Neuronal stem cell (in vitro differentiated cells): ENCODE measurements around the gene SH3D19.
A peak's percentile ranks its signal among the peaks of the same experiment; 100 is the strongest.
"Not testable (repeated sequence)": the region's sequence is repeated elsewhere in the genome, so short reads cannot be mapped to it uniquely, and the experiment has no call there.

Experiments used
- DNase-seq: peaks from one replicate; pipeline ENCODE4 v3.0.0-alpha.2; 2013; ENCODE audit warnings: low spot score
- H2AFZ ChIP-seq: one replicate; pipeline ENCODE4 v1.6.1; 2013; ENCODE audit warnings: mild to moderate bottlenecking, low read length, inconsistent platforms
- H2AK5ac ChIP-seq: 2 replicates; pipeline ENCODE4 v1.6.1; 2013; ENCODE audit warnings: low read depth, mild to moderate bottlenecking, inconsistent platforms, low read length, moderate library complexity, mixed read lengths
- H2BK120ac ChIP-seq: 2 replicates; pipeline ENCODE4 v1.6.1; 2013; ENCODE audit warnings: low read depth, mild to moderate bottlenecking, inconsistent platforms, low read length, moderate library complexity, mixed read lengths
- H2BK12ac ChIP-seq: one replicate; pipeline ENCODE4 v1.6.1; 2013; ENCODE audit warnings: low read length, inconsistent platforms
- H2BK15ac ChIP-seq: 2 replicates; pipeline ENCODE4 v1.6.1; 2013; ENCODE audit warnings: mild to moderate bottlenecking, low read length, inconsistent platforms, mixed read lengths
- H2BK5ac ChIP-seq: one replicate; pipeline ENCODE4 v1.6.1; 2013; ENCODE audit warnings: inconsistent platforms, mild to moderate bottlenecking, low read length, moderate library complexity
- H3K14ac ChIP-seq: one replicate; pipeline ENCODE4 v1.6.1; 2013; ENCODE audit warnings: low read length, inconsistent platforms
- H3K18ac ChIP-seq: 2 replicates; pipeline ENCODE4 v1.6.1; 2013; ENCODE audit warnings: low read length, inconsistent platforms
- H3K23ac ChIP-seq: 2 replicates; pipeline ENCODE4 v1.6.1; 2013; ENCODE audit warnings: low read depth, mild to moderate bottlenecking, mixed read lengths, low read length, inconsistent platforms; ENCODE audit not compliant: poor library complexity
- H3K27ac ChIP-seq: replicated peaks from 3 replicates; pipeline ENCODE4 v1.5.1; 2013; ENCODE audit warnings: low read length, inconsistent platforms
- H3K27me3 ChIP-seq, 3 experiments: 2 replicates each; pipeline ENCODE4 v1.6.1; 2013; ENCODE audit warnings: low read length in 3 of 3, mild to moderate bottlenecking in 2 of 3, inconsistent platforms in 1 of 3, low read depth in 1 of 3, mixed read lengths in 1 of 3, moderate library complexity in 1 of 3; ENCODE audit not compliant: control insufficient read depth in 3 of 3, insufficient read depth in 3 of 3
- H3K36me3 ChIP-seq, 2 donors: replicated peaks in 1 of 2; 2 replicates each; pipeline ENCODE4 v1.6.1; 2013; ENCODE audit warnings: low read length in 2 of 2; ENCODE audit not compliant: control insufficient read depth in 2 of 2, insufficient read depth in 2 of 2
- H3K4ac ChIP-seq: 2 replicates; pipeline ENCODE4 v1.6.1; 2013; ENCODE audit warnings: inconsistent platforms, mild to moderate bottlenecking, low read length, moderate library complexity
- H3K4me1 ChIP-seq, 2 donors: 1 replicate in 1 of 2; 2 replicates in 1 of 2; pipeline ENCODE4 v1.6.1; 2013; ENCODE audit warnings: low read length in 2 of 2, low read depth in 1 of 2; ENCODE audit not compliant: control insufficient read depth in 2 of 2, insufficient read depth in 1 of 2
- H3K4me2 ChIP-seq: one replicate; pipeline ENCODE4 v1.6.1; 2013; ENCODE audit warnings: mild to moderate bottlenecking, low read length, inconsistent platforms; ENCODE audit not compliant: insufficient read depth, poor library complexity, severe bottlenecking
- H3K4me3 ChIP-seq, 2 donors: 2 replicates each; pipeline ENCODE4 v1.5.1; 2013; ENCODE audit warnings: low read length in 2 of 2, mild to moderate bottlenecking in 2 of 2, inconsistent platforms in 1 of 2, moderate library complexity in 1 of 2
- H3K79me1 ChIP-seq: one replicate; pipeline ENCODE4 v1.6.1; 2013; ENCODE audit warnings: low read depth, mild to moderate bottlenecking, inconsistent platforms, low read length, moderate library complexity
- H3K9ac ChIP-seq: one replicate; pipeline ENCODE4 v1.6.1; 2013; ENCODE audit warnings: mild to moderate bottlenecking, low read depth, low read length, inconsistent platforms; ENCODE audit not compliant: poor library complexity
- H3K9me3 ChIP-seq, 2 donors: replicated peaks in 1 of 2; 2 replicates each; pipeline versions ENCODE3 to v1.6.1; 2013; ENCODE audit warnings: low read length in 2 of 2, mild to moderate bottlenecking in 2 of 2, inconsistent platforms in 1 of 2, low read depth in 1 of 2, mixed read lengths in 1 of 2, moderate library complexity in 1 of 2; ENCODE audit not compliant: control insufficient read depth in 2 of 2, insufficient read depth in 1 of 2
- H4K8ac ChIP-seq: one replicate; pipeline ENCODE4 v1.6.1; 2013; ENCODE audit warnings: low read depth, mild to moderate bottlenecking, inconsistent platforms, low read length, moderate library complexity
- H4K91ac ChIP-seq: one replicate; pipeline ENCODE4 v1.6.1; 2013; ENCODE audit warnings: low read length, low read depth, mild to moderate bottlenecking, inconsistent platforms; ENCODE audit not compliant: poor library complexity
- WGBS, 2 donors: extraction: QIAGEN DNeasy Blood & Tissue Kit; methylation state at CpG; one replicate each; pipeline ENCODE4 v1.1.7; 2013; ENCODE audit warnings: missing lambda C conversion rate in 2 of 2, mixed read lengths in 1 of 2; ENCODE audit not compliant: insufficient read length in 2 of 2, insufficient replicate concordance in 1 of 2; ENCODE audit errors: extremely low coverage in 2 of 2; 5-methylcytosine and 5-hydroxymethylcytosine counted together

Gene SH3D19

GRCh38 chr4:151136048-151136447, 189.4 kb downstream of the SH3D19 start:
- H3K9ac ChIP-seq, H2BK5ac ChIP-seq, H3K4me2 ChIP-seq, H4K8ac ChIP-seq, H3K27ac ChIP-seq, H2BK120ac ChIP-seq, H3K9me3 ChIP-seq, H2BK12ac ChIP-seq, H3K27me3 ChIP-seq, H3K4ac ChIP-seq, H4K91ac ChIP-seq, H3K4me3 ChIP-seq, H3K4me1 ChIP-seq, H3K18ac ChIP-seq, H3K23ac ChIP-seq, DNase-seq, H2BK15ac ChIP-seq, H3K79me1 ChIP-seq, H2AK5ac ChIP-seq, H3K14ac ChIP-seq, H2AFZ ChIP-seq: not testable (repeated sequence)
- no CpG with 5 or more reads among the region's 3 CpGs for WGBS, 2 donors
- peaks cover 2 to 87% of the 10 kb centered on the region in 2 donors for H3K36me3 ChIP-seq

- Histone ChIP-seq H2BK12ac (no peak overlapping the region), H3K4ac (no peak overlapping the region), H3K14ac (no peak overlapping the region), H3K4me3 (no peak overlapping the region), H3K9me3 (no peaks in the 10 kb centered on the region), H3K79me1 (no peaks in the 10 kb centered on the region), H2BK120ac (no peak overlapping the region), H3K18ac (no peak overlapping the region), H3K27ac (no peak overlapping the region), H2BK15ac (no peak overlapping the region), H3K36me3 (peaks cover 0 to 92% of the 10 kb centered on the region in 2 donors), H3K23ac (no peak overlapping the region), H2BK5ac (no peak overlapping the region), H3K27me3 (no peaks in the 10 kb centered on the region), H3K9ac (no peak overlapping the region), H2AFZ (no peak overlapping the region), H3K4me1 (no peaks in the 10 kb centered on the region), H4K8ac (no peak overlapping the region), H2AK5ac (no peak overlapping the region), H3K4me2 (no peak overlapping the region), H4K91ac (no peak overlapping the region)
- no peak for DNase-seq
- WGBS, 2 donors, result no CpG with 5 or more reads among the region's 5 CpGs
These were observed 192.1 kb downstream of the SH3D19 start for GRCh38 chr4:151133311-151133710.

- Histone ChIP-seq H2AK5ac (no peak overlapping the region), H3K36me3 (peaks cover 1 to 87% of the 10 kb centered on the region in 2 donors), H3K4me2 (no peak overlapping the region), H2BK5ac (no peak overlapping the region), H3K9me3 (no peaks in the 10 kb centered on the region), H3K9ac (no peak overlapping the region), H3K23ac (no peak overlapping the region), H4K8ac (no peak overlapping the region), H3K4me3 (no peak overlapping the region), H3K4me1 (no peaks in the 10 kb centered on the region), H2AFZ (no peak overlapping the region), H3K27me3 (no peaks in the 10 kb centered on the region), H3K4ac (no peak overlapping the region), H2BK120ac (no peak overlapping the region), H2BK12ac (no peak overlapping the region), H3K79me1 (no peaks in the 10 kb centered on the region), H4K91ac (no peak overlapping the region), H3K18ac (no peak overlapping the region), H3K14ac (no peak overlapping the region), H3K27ac (no peak overlapping the region), H2BK15ac (no peak overlapping the region)
- no peak for DNase-seq
- WGBS, 2 donors, result no CpG with 5 or more reads among the region's 1 CpG
These were observed 195.6 kb downstream of the SH3D19 start for GRCh38 chr4:151129796-151130195.

GRCh38 chr4:151117371-151117962, 207.9 kb downstream of the SH3D19 start:
- no CpG with 5 or more reads among the region's 14 CpGs for WGBS, 2 donors
- no peaks in the 10 kb centered on the region for H3K4me1 ChIP-seq
- peak; percentile 63 for DNase-seq
- H3K4ac ChIP-seq, result no peak overlapping the region
- no peaks in the 10 kb centered on the region for H3K9me3 ChIP-seq
- no peaks in the 10 kb centered on the region for H3K27me3 ChIP-seq
- H4K91ac ChIP-seq, result no peak overlapping the region
- no peak overlapping the region for H3K14ac ChIP-seq
- no peak overlapping the region for H2BK12ac ChIP-seq
- no peak overlapping the region for H3K4me3 ChIP-seq
- no peak overlapping the region for H4K8ac ChIP-seq
- H2AFZ ChIP-seq, result no peak overlapping the region
- no peak overlapping the region for H3K9ac ChIP-seq
- H2BK15ac ChIP-seq, result no peak overlapping the region
- no peak overlapping the region for H3K18ac ChIP-seq
- H3K27ac ChIP-seq, result no peak overlapping the region
- H3K36me3 ChIP-seq, result peaks cover 0 to 67% of the 10 kb centered on the region in 2 donors
- H2BK120ac ChIP-seq, result no peak overlapping the region
- no peak overlapping the region for H2BK5ac ChIP-seq
- no peak overlapping the region for H3K23ac ChIP-seq
- H2AK5ac ChIP-seq, result no peak overlapping the region
- peaks cover 1% of the 10 kb centered on the region for H3K79me1 ChIP-seq
- H3K4me2 ChIP-seq, result no peak overlapping the region
